WTC11 (cell line): ENCODE results near the gene PLRG1.

Source experiments
- TF ChIP-seq, protein P1 (sequence below): fragments of 200-600 bp; IDR thresholded peaks from 2 replicates; pipeline ENCODE4 v1.8.0; 2022; ENCODE audit warnings: antibody characterized with exemption
- TF ChIP-seq, protein P2 (sequence below): sonication (generic); formaldehyde crosslinking; IDR thresholded peaks from 2 replicates; pipeline ENCODE4 v1.8.1; 2023; ENCODE audit warnings: mild to moderate bottlenecking, missing genetic modification reagents
- TF ChIP-seq, protein P3 (sequence below): sonication (generic); formaldehyde crosslinking; IDR thresholded peaks from 2 replicates; pipeline ENCODE4 v1.8.0; 2022; ENCODE audit warnings: mild to moderate bottlenecking, missing genetic modification reagents

DNA sequence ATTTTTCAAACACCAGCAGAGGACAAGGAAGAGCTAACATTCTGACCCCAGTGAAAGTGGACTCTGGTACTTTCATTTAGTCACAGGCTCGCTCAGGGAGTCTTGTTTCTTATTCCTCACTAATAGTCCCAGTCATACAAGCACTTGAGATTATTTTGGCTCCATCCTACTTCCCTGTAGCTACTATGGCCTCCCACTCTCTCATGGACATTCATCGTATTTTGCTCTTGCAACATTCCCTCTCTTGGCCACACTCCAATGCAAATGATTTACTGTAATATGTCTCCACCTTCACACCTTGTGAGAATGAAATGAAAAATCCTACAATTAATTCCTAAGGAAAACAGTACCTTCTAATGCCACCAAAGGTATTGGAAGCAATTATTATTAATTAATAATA is 21.3 kb downstream of the PLRG1 start:
- TF ChIP-seq, protein P1, sequence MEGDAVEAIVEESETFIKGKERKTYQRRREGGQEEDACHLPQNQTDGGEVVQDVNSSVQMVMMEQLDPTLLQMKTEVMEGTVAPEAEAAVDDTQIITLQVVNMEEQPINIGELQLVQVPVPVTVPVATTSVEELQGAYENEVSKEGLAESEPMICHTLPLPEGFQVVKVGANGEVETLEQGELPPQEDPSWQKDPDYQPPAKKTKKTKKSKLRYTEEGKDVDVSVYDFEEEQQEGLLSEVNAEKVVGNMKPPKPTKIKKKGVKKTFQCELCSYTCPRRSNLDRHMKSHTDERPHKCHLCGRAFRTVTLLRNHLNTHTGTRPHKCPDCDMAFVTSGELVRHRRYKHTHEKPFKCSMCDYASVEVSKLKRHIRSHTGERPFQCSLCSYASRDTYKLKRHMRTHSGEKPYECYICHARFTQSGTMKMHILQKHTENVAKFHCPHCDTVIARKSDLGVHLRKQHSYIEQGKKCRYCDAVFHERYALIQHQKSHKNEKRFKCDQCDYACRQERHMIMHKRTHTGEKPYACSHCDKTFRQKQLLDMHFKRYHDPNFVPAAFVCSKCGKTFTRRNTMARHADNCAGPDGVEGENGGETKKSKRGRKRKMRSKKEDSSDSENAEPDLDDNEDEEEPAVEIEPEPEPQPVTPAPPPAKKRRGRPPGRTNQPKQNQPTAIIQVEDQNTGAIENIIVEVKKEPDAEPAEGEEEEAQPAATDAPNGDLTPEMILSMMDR, result no peak
- TF ChIP-seq, protein P2, sequence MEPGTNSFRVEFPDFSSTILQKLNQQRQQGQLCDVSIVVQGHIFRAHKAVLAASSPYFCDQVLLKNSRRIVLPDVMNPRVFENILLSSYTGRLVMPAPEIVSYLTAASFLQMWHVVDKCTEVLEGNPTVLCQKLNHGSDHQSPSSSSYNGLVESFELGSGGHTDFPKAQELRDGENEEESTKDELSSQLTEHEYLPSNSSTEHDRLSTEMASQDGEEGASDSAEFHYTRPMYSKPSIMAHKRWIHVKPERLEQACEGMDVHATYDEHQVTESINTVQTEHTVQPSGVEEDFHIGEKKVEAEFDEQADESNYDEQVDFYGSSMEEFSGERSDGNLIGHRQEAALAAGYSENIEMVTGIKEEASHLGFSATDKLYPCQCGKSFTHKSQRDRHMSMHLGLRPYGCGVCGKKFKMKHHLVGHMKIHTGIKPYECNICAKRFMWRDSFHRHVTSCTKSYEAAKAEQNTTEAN (CRISPR knock-in tag), result no peak
- TF ChIP-seq, protein P3, sequence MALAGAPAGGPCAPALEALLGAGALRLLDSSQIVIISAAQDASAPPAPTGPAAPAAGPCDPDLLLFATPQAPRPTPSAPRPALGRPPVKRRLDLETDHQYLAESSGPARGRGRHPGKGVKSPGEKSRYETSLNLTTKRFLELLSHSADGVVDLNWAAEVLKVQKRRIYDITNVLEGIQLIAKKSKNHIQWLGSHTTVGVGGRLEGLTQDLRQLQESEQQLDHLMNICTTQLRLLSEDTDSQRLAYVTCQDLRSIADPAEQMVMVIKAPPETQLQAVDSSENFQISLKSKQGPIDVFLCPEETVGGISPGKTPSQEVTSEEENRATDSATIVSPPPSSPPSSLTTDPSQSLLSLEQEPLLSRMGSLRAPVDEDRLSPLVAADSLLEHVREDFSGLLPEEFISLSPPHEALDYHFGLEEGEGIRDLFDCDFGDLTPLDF, result no peak
